ENCODE data around the gene SGPP2. TPM values are rescaled to one million over a fixed set of nuclear protein-coding genes. Genes with fewer than 3 reads are reported as not detected.

Gene SGPP2
- total RNA-seq, 1 experiment from 2014 or later = not detected

- Histone ChIP-seq H3T11ph (ENCODE audit: low read length) (no peak overlapping the region), H4K8ac (replicated peaks; ENCODE audit: insufficient read length, low read depth, low read length) (no peak overlapping the region), H3K27ac (ENCODE audit: insufficient read length, low read depth, low read length) (no peak overlapping the region), H4K5ac (ENCODE audit: insufficient read length, low read depth, low read length) (no peak overlapping the region), H3K9me3 (ENCODE audit: control insufficient read depth, low read depth, low read length) (no peaks in the 10 kb centered on the region), H3K18ac (ENCODE audit: insufficient read length, low read depth, low read length) (no peak overlapping the region), H3K56ac (ENCODE audit: insufficient read length, low read depth, low read length) (no peak overlapping the region), H2BK120ac (ENCODE audit: low read depth, low read length, poor library complexity, severe bottlenecking) (no peak overlapping the region), H3K4ac (ENCODE audit: low read depth, low read length) (no peak overlapping the region), H2AFZ (ENCODE audit: low read length) (no peak overlapping the region), H3K23me2 (ENCODE audit: insufficient read length, low read depth, low read length, poor library complexity, severe bottlenecking) (no peaks in the 10 kb centered on the region), H4K91ac (ENCODE audit: insufficient read length, low read depth, low read length) (no peak overlapping the region), H2BK12ac (ENCODE audit: insufficient read length, low read depth, low read length) (no peak overlapping the region), H2AK5ac (ENCODE audit: insufficient read length, low read length) (no peak overlapping the region), H3K4me1 (ENCODE audit: insufficient read depth, low read length) (no peaks in the 10 kb centered on the region), H3K14ac (ENCODE audit: insufficient read depth, low read length) (no peak overlapping the region), H2BK15ac (ENCODE audit: low read depth, low read length) (no peak overlapping the region), H3K23ac (ENCODE audit: insufficient read length, low read depth, low read length) (no peak overlapping the region), H2BK20ac (ENCODE audit: low read depth, low read length, poor library complexity, severe bottlenecking) (no peak overlapping the region), H3K79me1 (ENCODE audit: insufficient read depth, low read depth, low read length, poor library complexity, severe bottlenecking) (no peaks in the 10 kb centered on the region), H3K4me2 (ENCODE audit: insufficient read depth, insufficient read length, low read length) (no peak overlapping the region), H4K20me1 (ENCODE audit: control insufficient read depth, insufficient read depth, insufficient read length) (no peaks in the 10 kb centered on the region), H2BK5ac (ENCODE audit: insufficient read length, low read length) (no peak overlapping the region), H3K79me2 (ENCODE audit: insufficient read depth, low read length) (no peaks in the 10 kb centered on the region; the same call in 1 of the 2 replicates), H3K9ac (ENCODE audit: extremely low read depth, insufficient read length, low read length) (no peak overlapping the region), H3K27me3 (ENCODE audit: insufficient read depth, low read length) (no peaks in the 10 kb centered on the region)
- TF ChIP-seq CTCF (conservative IDR thresholded peaks at IDR 0.05) = no peak
- no CpG with 5 or more reads among the region's 2 CpGs for WGBS (ENCODE audit: extremely low coverage, insufficient read length, low lambda C conversion rate)
- H3K27me3 Mint-ChIP-seq (ENCODE audit: low read depth) = no peaks in the 10 kb centered on the region
- H3K4me1 Mint-ChIP-seq = 0 out of 4 replicates have a peak, but pooled peaks cover 0 to 4% of the 10 kb centered on the region in 2 experiments
- H3K4me3 Mint-ChIP-seq = no peak overlapping the region
- H3K27ac Mint-ChIP-seq = no peak overlapping the region
- H3K36me3 Mint-ChIP-seq (ENCODE audit: insufficient read depth in 1 of 3, low read depth in 3 of 3) = peaks cover 35 to 51% (median 46%) of the 10 kb centered on the region in 3 experiments
- peaks cover 12 to 19% of the 10 kb centered on the region in 2 experiments; a peak in 4 of 5 replicates for H3K9me3 Mint-ChIP-seq
- no peak for DNase-seq
Measured at GRCh38 chr2:222592176-222592575, 167.8 kb downstream of the SGPP2 start.

Measured in H9 (cell line).